22Rv1 (cell line): ENCODE results near the gene TRIM25.

ENCODE experiments used
- CTCF ChIP-seq: fragments of 450-650 bp; IDR thresholded peaks from 2 replicates; pipeline ENCODE4 v1.5.1; 2017; ENCODE audit warnings: mild to moderate bottlenecking
- ZFX ChIP-seq: fragments of 450-650 bp; IDR thresholded peaks from 2 replicates; pipeline ENCODE4 v1.6.1; 2017; ENCODE audit warnings: antibody characterized with exemption, borderline replicate concordance

DNA sequence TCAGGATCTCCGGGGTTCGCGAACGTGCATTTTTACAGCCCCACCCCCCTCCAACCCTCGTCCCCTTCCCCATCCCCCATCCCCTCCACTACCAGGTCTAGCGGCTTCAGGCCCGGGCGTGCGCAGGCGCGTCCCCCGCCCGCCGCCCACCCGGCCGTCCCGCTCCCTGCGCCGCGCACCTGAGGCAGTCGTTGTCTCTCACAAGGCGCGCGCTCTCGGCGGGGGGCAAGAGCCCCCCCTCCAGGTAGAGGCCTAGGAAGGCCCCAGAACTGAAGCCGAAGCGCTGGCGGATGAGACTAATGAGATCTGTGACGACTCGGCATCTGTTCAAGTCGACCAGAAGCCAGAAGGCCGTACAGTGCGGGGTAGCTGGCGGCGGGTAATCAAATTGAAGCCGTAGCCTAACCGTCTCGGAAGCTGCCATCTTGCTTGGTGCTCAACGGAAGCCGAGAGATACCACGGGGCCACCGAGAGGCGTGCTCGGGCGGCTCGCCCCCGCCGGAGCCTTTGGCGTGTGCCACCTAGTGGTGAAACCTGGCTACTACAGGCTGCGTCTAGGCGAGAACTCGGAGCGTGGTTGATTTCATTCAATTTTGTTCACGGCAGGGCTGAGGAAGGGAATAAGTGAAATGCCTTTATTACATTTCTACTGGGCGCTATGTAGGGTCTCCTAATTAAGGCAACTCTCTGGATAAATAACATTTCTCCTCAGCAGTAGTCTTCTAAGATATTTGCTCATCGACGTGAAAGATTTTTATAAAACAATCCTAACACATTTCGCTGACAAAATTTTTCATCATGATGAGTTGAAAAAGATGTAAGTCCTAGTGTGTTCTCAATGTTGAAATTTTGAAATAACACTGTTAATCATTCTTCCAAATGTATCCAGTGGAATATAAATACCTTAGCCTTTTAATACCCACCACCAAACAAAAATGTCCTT is 47.0 kb upstream of the TRIM25 start, which contains the start of gene COIL:
- TF ChIP-seq CTCF = peak; percentile 97
- TF ChIP-seq ZFX = no peak
